ENCODE measurements around the gene PRKG1. TPM values are rescaled to one million over a fixed set of nuclear protein-coding genes. Genes with fewer than 3 reads are reported as not detected.
"Not testable (repeated sequence)": the region's sequence is repeated elsewhere in the genome, so short reads cannot be mapped to it uniquely, and the experiment has no call there.

Gene PRKG1
- total RNA-seq, 2 donors from 2014 or later, result 17.8 to 31.1 TPM

DNA sequence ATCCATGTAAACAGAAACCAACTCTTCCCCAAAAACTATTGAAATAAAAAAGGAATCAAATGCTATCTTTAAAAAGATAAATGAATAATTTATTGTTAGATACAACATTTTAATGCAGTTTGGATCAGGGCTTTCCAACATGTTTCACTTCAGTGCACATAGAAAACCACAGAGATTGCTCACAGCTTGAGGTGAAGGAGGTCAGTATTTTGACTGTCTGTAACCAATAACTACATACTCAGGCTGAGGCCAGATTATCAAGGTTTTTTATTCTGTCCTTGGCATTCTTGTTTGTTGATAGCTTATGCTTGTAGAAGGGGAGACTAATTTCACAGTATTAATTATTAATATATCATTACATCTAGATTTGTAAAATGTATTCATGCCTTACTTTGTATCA lies 195.5 kb downstream of the PRKG1 start:
- Histone ChIP-seq H3K4me1 (peaks cover 0 to 9% of the 10 kb centered on the region in 2 donors), H3K27ac (no peak overlapping the region), H3K27me3 (no peaks in the 10 kb centered on the region), H3K9me3 (no peaks in the 10 kb centered on the region), H3K36me3 (no peaks in the 10 kb centered on the region), H3K4me3 (no peak overlapping the region)
- TF ChIP-seq, protein P1, sequence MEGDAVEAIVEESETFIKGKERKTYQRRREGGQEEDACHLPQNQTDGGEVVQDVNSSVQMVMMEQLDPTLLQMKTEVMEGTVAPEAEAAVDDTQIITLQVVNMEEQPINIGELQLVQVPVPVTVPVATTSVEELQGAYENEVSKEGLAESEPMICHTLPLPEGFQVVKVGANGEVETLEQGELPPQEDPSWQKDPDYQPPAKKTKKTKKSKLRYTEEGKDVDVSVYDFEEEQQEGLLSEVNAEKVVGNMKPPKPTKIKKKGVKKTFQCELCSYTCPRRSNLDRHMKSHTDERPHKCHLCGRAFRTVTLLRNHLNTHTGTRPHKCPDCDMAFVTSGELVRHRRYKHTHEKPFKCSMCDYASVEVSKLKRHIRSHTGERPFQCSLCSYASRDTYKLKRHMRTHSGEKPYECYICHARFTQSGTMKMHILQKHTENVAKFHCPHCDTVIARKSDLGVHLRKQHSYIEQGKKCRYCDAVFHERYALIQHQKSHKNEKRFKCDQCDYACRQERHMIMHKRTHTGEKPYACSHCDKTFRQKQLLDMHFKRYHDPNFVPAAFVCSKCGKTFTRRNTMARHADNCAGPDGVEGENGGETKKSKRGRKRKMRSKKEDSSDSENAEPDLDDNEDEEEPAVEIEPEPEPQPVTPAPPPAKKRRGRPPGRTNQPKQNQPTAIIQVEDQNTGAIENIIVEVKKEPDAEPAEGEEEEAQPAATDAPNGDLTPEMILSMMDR (IDR thresholded peaks at IDR 0.05), result no peak
- no peak for DNase-seq (ENCODE audit: low spot score)

DNA sequence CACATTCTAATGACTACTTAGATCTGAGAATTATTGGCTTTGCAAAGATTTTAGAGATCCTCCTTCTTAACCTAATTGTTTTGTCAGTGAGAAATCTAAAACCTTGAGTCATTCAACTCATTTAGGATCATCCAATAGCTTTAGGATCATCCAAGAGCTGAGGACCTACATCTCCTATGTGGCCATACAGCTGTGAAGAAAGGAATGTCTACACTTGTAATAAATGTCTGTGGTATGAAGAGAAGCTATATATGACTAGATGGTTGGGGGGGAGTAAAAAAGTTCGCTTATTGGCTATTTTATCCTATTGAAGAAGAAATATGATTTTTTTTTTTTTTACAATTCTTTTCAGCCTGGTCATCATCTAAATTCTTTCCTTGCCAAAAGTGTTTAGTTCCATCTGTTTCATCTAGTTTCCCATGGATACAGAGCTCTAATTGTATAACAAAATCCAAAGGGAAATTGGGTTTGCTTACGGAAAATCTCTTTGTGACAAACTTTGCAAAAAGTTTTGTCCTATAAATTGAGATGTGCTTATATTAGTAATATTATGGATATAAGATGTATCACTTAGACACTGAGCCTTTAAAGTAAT lies 196.7 kb downstream of the PRKG1 start:
- peaks cover 0 to 9% of the 10 kb centered on the region in 2 donors for H3K4me1 ChIP-seq

DNA sequence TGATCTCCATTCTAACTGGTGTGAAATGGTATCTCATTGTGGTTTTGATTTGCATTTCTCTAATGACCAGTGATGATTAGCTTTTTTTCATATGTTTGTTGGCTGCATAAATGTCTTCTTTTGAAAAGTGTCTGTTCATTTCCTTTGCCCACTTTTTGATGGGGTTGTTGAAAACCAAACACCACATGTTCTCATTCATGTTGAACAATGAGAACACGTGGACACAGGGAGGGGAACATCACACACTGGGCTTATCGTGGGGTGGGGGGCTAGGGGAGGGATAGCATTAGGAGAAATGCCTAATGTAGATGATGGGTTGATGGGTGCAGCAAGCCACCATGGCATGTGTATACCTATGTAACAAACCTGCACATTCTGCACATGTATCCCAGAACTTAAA lies 197.8 kb downstream of the PRKG1 start:
- H3K27ac ChIP-seq, result not testable (repeated sequence)

More for the DNA sequence above, 196.7 kb downstream of the PRKG1 start:
- no peak overlapping the region for H3K27ac ChIP-seq
- TF ChIP-seq, protein P1 (IDR thresholded peaks at IDR 0.05), result no peak
- DNase-seq (ENCODE audit: low spot score), result no peak
- H3K27me3 ChIP-seq, result no peaks in the 10 kb centered on the region
- no peak overlapping the region for H3K4me3 ChIP-seq
- H3K9me3 ChIP-seq, result no peaks in the 10 kb centered on the region
- H3K36me3 ChIP-seq, result no peaks in the 10 kb centered on the region

GRCh38 chr10:51272555-51272954 lies 198.3 kb downstream of the PRKG1 start:
- Histone ChIP-seq H3K9me3 (no peaks in the 10 kb centered on the region), H3K4me3 (no peak overlapping the region), H3K4me1 (peaks cover 0 to 9% of the 10 kb centered on the region in 2 donors), H3K27me3 (no peaks in the 10 kb centered on the region), H3K36me3 (no peaks in the 10 kb centered on the region), H3K27ac (no peak overlapping the region)
- no peak for DNase-seq (ENCODE audit: low spot score)
- TF ChIP-seq, protein P1 (IDR thresholded peaks at IDR 0.05), result no peak

More for the DNA sequence above, 197.8 kb downstream of the PRKG1 start:
- not testable (repeated sequence) for H3K36me3 ChIP-seq; H3K27me3 ChIP-seq; DNase-seq (ENCODE audit: low spot score); H3K4me3 ChIP-seq; H3K4me1 ChIP-seq; H3K9me3 ChIP-seq

GRCh38 chr10:51273574-51273973 lies 199.3 kb downstream of the PRKG1 start:
- TF ChIP-seq, protein P1 (IDR thresholded peaks at IDR 0.05), result no peak
- Histone ChIP-seq H3K4me3 (no peak overlapping the region), H3K27ac (no peak overlapping the region), H3K36me3 (no peaks in the 10 kb centered on the region), H3K9me3 (no peaks in the 10 kb centered on the region), H3K27me3 (no peaks in the 10 kb centered on the region), H3K4me1 (peaks cover 0 to 9% of the 10 kb centered on the region in 2 donors)
- no peak for DNase-seq (ENCODE audit: low spot score)

GRCh38 chr10:51276097-51276496 lies 201.8 kb downstream of the PRKG1 start:
- not testable (repeated sequence) for H3K36me3 ChIP-seq; H3K4me1 ChIP-seq; DNase-seq (ENCODE audit: low spot score)

DNA sequence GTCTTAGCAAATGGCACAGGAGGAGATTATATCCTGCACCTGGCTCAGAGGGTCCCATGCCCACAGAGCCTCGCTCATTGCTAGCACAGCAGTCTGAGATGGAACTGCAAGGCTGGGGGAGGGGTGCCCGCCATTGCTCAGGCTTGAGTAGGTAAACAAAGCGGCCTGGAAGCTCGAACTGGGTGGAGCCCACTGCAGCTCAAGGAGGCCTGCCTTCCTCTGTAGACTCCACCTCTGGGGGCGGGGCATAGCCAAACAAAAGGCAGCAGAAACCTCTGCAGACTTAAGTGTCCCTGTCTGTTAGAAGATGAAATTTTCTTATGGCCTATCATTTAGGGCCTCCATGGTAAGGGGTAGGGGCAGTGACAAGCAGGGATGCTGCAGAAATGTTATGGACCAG lies 207.1 kb downstream of the PRKG1 start:
- not testable (repeated sequence) for DNase-seq (ENCODE audit: low spot score); H3K27ac ChIP-seq; H3K9me3 ChIP-seq; H3K36me3 ChIP-seq; H3K4me1 ChIP-seq; H3K27me3 ChIP-seq; H3K4me3 ChIP-seq

More at GRCh38 chr10:51276097-51276496, 201.8 kb downstream of the PRKG1 start:
- not testable (repeated sequence) for H3K9me3 ChIP-seq, H3K27me3 ChIP-seq, H3K27ac ChIP-seq, H3K4me3 ChIP-seq

All from right atrium auricular region (tissue), 2 donors.